Trophoblast cell (in vitro differentiated cells and primary cell): ENCODE results near the gene KCNIP2.

ENCODE experiments used
- DNase-seq, 2 donors: peaks; one replicate each; pipeline ENCODE4 v3.0.0-alpha.2; 2016
- H2AFZ ChIP-seq: 2 replicates; pipeline ENCODE4 v1.6.1; 2013; ENCODE audit warnings: low read length, moderate library complexity, mild to moderate bottlenecking; ENCODE audit not compliant: insufficient read depth, poor library complexity
- H2AK5ac ChIP-seq: 2 replicates; pipeline ENCODE4 v1.6.1; 2013; ENCODE audit warnings: mild to moderate bottlenecking, low read length
- H2BK120ac ChIP-seq: 2 replicates; pipeline ENCODE4 v1.6.1; 2013; ENCODE audit warnings: low read length, mild to moderate bottlenecking, moderate library complexity; ENCODE audit not compliant: insufficient read depth, poor library complexity
- H2BK12ac ChIP-seq: 2 replicates; pipeline ENCODE4 v1.6.1; 2013; ENCODE audit warnings: mild to moderate bottlenecking, low read length, moderate library complexity
- H2BK5ac ChIP-seq: 2 replicates; pipeline ENCODE4 v1.6.1; 2013; ENCODE audit warnings: low read length, low read depth, moderate library complexity, mild to moderate bottlenecking; ENCODE audit not compliant: poor library complexity
- H3K14ac ChIP-seq: 2 replicates; pipeline ENCODE4 v1.6.1; 2013; ENCODE audit warnings: mild to moderate bottlenecking, low read length
- H3K18ac ChIP-seq: 2 replicates; pipeline ENCODE4 v1.6.1; 2013; ENCODE audit warnings: mild to moderate bottlenecking, low read length
- H3K23ac ChIP-seq: 2 replicates; pipeline ENCODE4 v1.6.1; 2013; ENCODE audit warnings: low read length
- H3K27ac ChIP-seq: 2 replicates; pipeline ENCODE4 v1.5.1; 2013; ENCODE audit warnings: low read depth, mild to moderate bottlenecking, inconsistent platforms, low read length, moderate library complexity
- H3K27me3 ChIP-seq: 2 replicates; pipeline ENCODE4 v1.6.1; 2013; ENCODE audit warnings: inconsistent platforms, mild to moderate bottlenecking, low read length, moderate library complexity; ENCODE audit not compliant: insufficient read depth
- H3K36me3 ChIP-seq, 2 experiments: 1 replicate in 1 of 2; 2 replicates in 1 of 2; pipeline ENCODE4 v1.6.1; 2013; ENCODE audit warnings: low read length in 2 of 2, mild to moderate bottlenecking in 2 of 2, moderate library complexity in 1 of 2; ENCODE audit not compliant: insufficient read depth in 2 of 2, control insufficient read depth in 1 of 2
- H3K4ac ChIP-seq: 2 replicates; pipeline ENCODE4 v1.6.1; 2013; ENCODE audit warnings: low read depth, mild to moderate bottlenecking, low read length, moderate library complexity
- H3K4me1 ChIP-seq, 2 experiments: 1 replicate in 1 of 2; 2 replicates in 1 of 2; pipeline ENCODE4 v1.6.1; 2013; ENCODE audit warnings: low read length in 2 of 2, mild to moderate bottlenecking in 2 of 2, moderate library complexity in 1 of 2; ENCODE audit not compliant: insufficient read depth in 2 of 2, control insufficient read depth in 1 of 2
- H3K4me2 ChIP-seq: 2 replicates; pipeline ENCODE4 v1.6.1; 2013; ENCODE audit warnings: inconsistent platforms, mild to moderate bottlenecking, low read length, moderate library complexity
- H3K4me3 ChIP-seq: 2 replicates; pipeline ENCODE4 v1.5.1; 2013; ENCODE audit warnings: mild to moderate bottlenecking, low read depth, low read length, inconsistent platforms
- H3K79me1 ChIP-seq: one replicate; pipeline ENCODE4 v1.6.1; 2013; ENCODE audit warnings: low read length
- H3K79me2 ChIP-seq: 2 replicates; pipeline ENCODE4 v1.6.1; 2013; ENCODE audit warnings: low read length, mild to moderate bottlenecking; ENCODE audit not compliant: control insufficient read depth, insufficient read depth, poor library complexity
- H3K9ac ChIP-seq: 2 replicates; pipeline ENCODE4 v1.6.1; 2013; ENCODE audit warnings: mild to moderate bottlenecking, low read length
- H3K9me3 ChIP-seq: 2 replicates; pipeline ENCODE4 v1.6.1; 2013; ENCODE audit warnings: low read depth, mild to moderate bottlenecking, control low read depth, inconsistent platforms, low read length; ENCODE audit not compliant: insufficient read depth
- H4K12ac ChIP-seq: 2 replicates; pipeline ENCODE4 v1.6.1; 2013; ENCODE audit warnings: low read depth, mild to moderate bottlenecking, low read length, moderate library complexity
- H4K8ac ChIP-seq: 2 replicates; pipeline ENCODE4 v1.6.1; 2013; ENCODE audit warnings: low read depth, mild to moderate bottlenecking, low read length, moderate library complexity
- H4K91ac ChIP-seq: one replicate; pipeline ENCODE4 v1.6.1; 2013; ENCODE audit warnings: low read depth, mild to moderate bottlenecking, low read length, moderate library complexity
- WGBS: extraction: QIAGEN DNeasy Blood & Tissue Kit; methylation state at CpG from one replicate; pipeline ENCODE4 v1.1.7; 2013; ENCODE audit warnings: missing lambda C conversion rate; ENCODE audit not compliant: insufficient read length, insufficient coverage; ENCODE audit errors: extremely low coverage; 5-methylcytosine and 5-hydroxymethylcytosine counted together

KCNIP2 gene

DNA sequence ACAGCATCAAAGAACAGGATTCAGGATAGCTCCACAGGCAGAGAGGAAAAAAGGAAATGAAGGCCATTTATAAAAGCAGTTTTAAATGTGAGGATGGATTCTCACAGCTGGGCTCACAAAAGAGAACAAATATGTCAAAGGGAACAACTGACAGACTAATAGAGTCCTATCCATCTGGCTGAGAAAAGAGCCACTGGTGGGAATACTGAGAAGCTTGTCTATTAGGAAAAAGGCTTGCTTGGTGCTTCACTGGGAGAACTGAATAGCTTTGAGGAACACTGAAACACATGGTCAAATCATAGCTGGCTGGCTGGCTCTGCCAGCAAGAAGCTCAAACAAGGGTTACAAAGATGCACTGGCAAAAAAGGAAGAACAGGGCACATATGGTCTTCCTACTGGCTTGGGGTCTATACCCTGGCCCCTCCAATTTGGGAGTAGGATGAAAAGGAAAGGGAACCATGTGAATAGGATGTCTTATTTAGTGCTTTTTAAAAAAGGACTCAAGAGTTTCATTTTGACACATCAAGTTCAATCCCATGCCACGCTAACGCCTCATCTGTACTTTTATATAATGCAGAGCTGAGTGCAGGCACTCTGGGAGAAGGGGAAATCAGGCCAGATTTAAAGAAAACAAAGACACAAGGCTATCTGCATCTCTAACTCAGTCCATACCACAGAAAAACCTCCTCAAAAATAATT is 44.8 kb upstream of the KCNIP2 start:
- DNase-seq, result no peak
- Histone ChIP-seq H4K12ac (no peak overlapping the region), H3K4ac (no peak overlapping the region), H2BK5ac (no peak overlapping the region), H4K8ac (no peak overlapping the region), H3K4me1 (peaks cover 0 to 2% of the 10 kb centered on the region in 2 experiments), H3K23ac (no peak overlapping the region), H3K36me3 (no peaks in the 10 kb centered on the region), H4K91ac (no peak overlapping the region), H2BK12ac (no peak overlapping the region), H3K79me2 (no peaks in the 10 kb centered on the region), H3K79me1 (no peaks in the 10 kb centered on the region), H2AK5ac (no peak overlapping the region), H3K9ac (no peak overlapping the region), H2BK120ac (no peak overlapping the region), H3K9me3 (no peaks in the 10 kb centered on the region), H3K4me2 (no peak overlapping the region), H3K27me3 (no peaks in the 10 kb centered on the region), H3K14ac (no peak overlapping the region), H3K18ac (no peak overlapping the region), H3K4me3 (no peak overlapping the region), H2AFZ (no peak overlapping the region), H3K27ac (no peak overlapping the region)
- WGBS, result no CpG with 5 or more reads among the region's 2 CpGs

DNA sequence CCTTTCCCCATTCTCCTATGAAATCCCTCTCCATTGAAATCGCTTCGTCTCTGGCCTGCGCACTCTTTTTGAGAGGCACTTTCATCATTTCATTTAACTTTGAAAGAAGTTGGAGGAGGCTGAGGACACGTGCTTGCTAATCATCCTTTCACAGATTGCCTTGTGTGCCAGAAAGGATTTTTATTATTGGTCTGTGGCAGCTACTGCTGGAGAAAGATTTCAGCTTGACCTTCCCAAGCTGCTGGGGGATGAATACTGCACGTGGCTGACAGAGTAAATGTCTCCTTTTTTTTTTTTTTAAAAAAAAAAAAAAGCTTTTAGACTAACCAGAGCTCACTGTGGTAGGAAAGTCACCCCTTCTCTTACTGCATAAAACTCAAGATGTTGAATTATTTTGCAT is 44.2 kb upstream of the KCNIP2 start:
- Histone ChIP-seq H4K91ac (no peak overlapping the region), H2AK5ac (no peak overlapping the region), H3K9me3 (no peaks in the 10 kb centered on the region), H2BK120ac (no peak overlapping the region), H2BK5ac (no peak overlapping the region), H3K4me3 (no peak overlapping the region), H2BK12ac (no peak overlapping the region), H3K4me2 (no peak overlapping the region), H4K8ac (no peak overlapping the region), H3K4ac (no peak overlapping the region), H3K27ac (no peak overlapping the region), H3K79me2 (no peaks in the 10 kb centered on the region), H2AFZ (no peak overlapping the region), H3K18ac (no peak overlapping the region), H3K4me1 (no peaks in the 10 kb centered on the region), H3K27me3 (no peaks in the 10 kb centered on the region), H3K9ac (no peak overlapping the region), H3K23ac (no peak overlapping the region), H3K79me1 (no peaks in the 10 kb centered on the region), H3K36me3 (no peaks in the 10 kb centered on the region), H4K12ac (no peak overlapping the region), H3K14ac (no peak overlapping the region)
- no peak for DNase-seq
- no CpG with 5 or more reads among the region's 5 CpGs for WGBS

DNA sequence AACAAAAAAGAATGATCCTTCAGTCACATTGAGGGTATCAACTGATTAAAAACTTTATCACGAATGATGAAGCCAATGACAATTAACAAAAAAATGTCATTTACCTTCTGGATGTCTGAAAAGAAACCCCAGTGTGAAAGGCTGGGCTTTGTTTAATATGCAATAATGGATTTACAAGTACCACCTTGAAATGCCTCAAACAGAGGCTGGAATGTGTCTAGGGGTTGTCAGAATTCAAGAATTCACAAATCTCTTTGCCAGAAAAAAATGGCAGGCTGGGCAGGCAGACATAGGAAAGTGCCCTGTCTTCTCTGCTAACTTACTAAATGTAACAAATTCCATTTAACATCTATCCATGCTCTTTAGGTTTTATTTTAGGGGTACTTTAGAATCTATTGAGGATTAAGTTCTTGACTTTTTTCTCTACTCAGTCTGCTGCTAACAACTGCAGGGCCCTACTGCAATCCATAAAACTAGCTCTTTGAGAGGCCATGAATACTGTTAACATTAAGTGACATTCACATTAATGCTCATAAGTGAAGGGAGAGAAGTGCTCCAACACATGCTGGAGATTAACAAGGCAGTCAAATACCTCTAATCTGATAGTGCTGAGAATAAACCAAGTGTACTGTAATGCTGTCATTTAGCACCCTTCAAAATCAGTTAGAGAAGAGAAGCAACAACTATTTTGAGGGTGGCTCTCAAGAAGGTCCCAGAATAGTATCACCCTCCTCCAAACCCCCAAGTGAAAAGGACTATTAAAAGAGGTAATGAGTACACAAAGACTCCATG is 43.1 kb upstream of the KCNIP2 start:
- no CpG with 5 or more reads among the region's 1 CpG for WGBS
- H4K12ac ChIP-seq, result no peak overlapping the region
- H4K8ac ChIP-seq, result no peak overlapping the region
- H2AFZ ChIP-seq, result no peak overlapping the region
- no peak overlapping the region for H3K14ac ChIP-seq
- H2BK12ac ChIP-seq, result no peak overlapping the region
- no peak overlapping the region for H3K23ac ChIP-seq
- H3K79me2 ChIP-seq, result no peaks in the 10 kb centered on the region
- no peak overlapping the region for H2BK5ac ChIP-seq
- no peak overlapping the region for H3K9ac ChIP-seq
- no peak for DNase-seq
- no peak overlapping the region for H3K4me2 ChIP-seq
- no peaks in the 10 kb centered on the region for H3K36me3 ChIP-seq
- H2BK120ac ChIP-seq, result no peak overlapping the region
- no peaks in the 10 kb centered on the region for H3K79me1 ChIP-seq
- no peak overlapping the region for H3K4ac ChIP-seq
- H3K18ac ChIP-seq, result no peak overlapping the region
- no peak overlapping the region for H3K4me3 ChIP-seq
- H3K27me3 ChIP-seq, result no peaks in the 10 kb centered on the region
- H3K9me3 ChIP-seq, result no peaks in the 10 kb centered on the region
- no peak overlapping the region for H4K91ac ChIP-seq
- no peaks in the 10 kb centered on the region for H3K4me1 ChIP-seq
- no peak overlapping the region for H2AK5ac ChIP-seq
- no peak overlapping the region for H3K27ac ChIP-seq

DNA sequence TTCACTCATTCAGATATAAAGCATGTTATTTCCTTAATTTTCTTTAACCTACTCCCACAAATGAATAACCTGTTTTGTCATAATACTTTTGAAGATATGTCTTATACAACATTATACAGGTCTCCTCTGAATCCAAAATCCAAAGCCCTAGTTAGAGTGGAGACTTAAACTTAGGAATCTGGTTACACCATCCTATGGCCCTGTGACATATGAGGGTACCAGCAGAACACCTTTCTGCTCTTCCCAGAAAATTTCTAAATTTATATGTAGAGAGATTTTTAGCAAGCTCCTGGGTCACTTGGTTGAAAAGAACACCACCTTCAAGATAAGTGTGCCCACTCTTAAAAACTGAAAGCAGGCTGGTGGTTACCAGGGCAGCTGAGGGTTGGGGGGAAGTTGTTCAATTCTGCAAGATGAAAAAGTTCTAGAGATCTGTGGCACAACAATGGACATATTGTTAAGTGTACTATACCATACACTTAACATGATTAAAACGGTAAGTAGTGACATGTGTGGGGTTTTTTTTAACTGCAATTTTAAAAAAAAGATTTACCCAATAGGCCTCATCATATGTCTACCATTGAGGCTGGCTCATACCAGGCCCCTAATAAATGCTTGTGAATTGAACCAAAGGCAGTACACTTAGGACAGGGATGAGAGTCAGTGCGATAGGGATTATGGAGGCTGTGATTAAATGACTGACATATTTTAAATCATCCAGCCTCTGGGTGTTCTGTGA is 37.6 kb upstream of the KCNIP2 start:
- no peak overlapping the region for H3K14ac ChIP-seq
- H2AFZ ChIP-seq, result no peak overlapping the region
- no peak overlapping the region for H3K9ac ChIP-seq
- H2AK5ac ChIP-seq, result no peak overlapping the region
- no peak overlapping the region for H3K4me3 ChIP-seq
- H3K4me2 ChIP-seq, result no peak overlapping the region
- no peak overlapping the region for H4K91ac ChIP-seq
- no peaks in the 10 kb centered on the region for H3K27me3 ChIP-seq
- no peak overlapping the region for H3K4ac ChIP-seq
- H3K79me1 ChIP-seq, result peaks cover 2% of the 10 kb centered on the region
- no peak overlapping the region for H4K8ac ChIP-seq
- WGBS, result no CpG with 5 or more reads among the region's 2 CpGs
- no peaks in the 10 kb centered on the region for H3K36me3 ChIP-seq
- H3K18ac ChIP-seq, result no peak overlapping the region
- no peaks in the 10 kb centered on the region for H3K9me3 ChIP-seq
- no peaks in the 10 kb centered on the region for H3K79me2 ChIP-seq
- H3K4me1 ChIP-seq, result no peaks in the 10 kb centered on the region
- peak; percentile 82 to 95 for DNase-seq
- no peak overlapping the region for H3K23ac ChIP-seq
- no peak overlapping the region for H2BK120ac ChIP-seq
- H2BK12ac ChIP-seq, result no peak overlapping the region
- no peak overlapping the region for H2BK5ac ChIP-seq
- no peak overlapping the region for H3K27ac ChIP-seq
- H4K12ac ChIP-seq, result no peak overlapping the region
